Astrocyte (in vitro differentiated cells and primary cell): ENCODE measurements around the gene ZDHHC11. TPM values are rescaled to one million over a fixed set of nuclear protein-coding genes. Genes with fewer than 3 reads are reported as not detected.
"Not testable (repeated sequence)": the region's sequence is repeated elsewhere in the genome, so short reads cannot be mapped to it uniquely, and the experiment has no call there.

Experiments used
- DNase-seq: peaks from one replicate; pipeline ENCODE4 v3.0.0-alpha.2; 2010; ENCODE audit warnings: low read depth
- FAIRE-seq: peaks from 2 replicates; lab custom pipeline; 2011; peaks lifted over from hg19 to GRCh38; lab: Jason Lieb, UNC
- H2AFZ ChIP-seq: 2 replicates; pipeline ENCODE4 v1.6.0; 2012; ENCODE audit warnings: low read depth, low read length, inconsistent platforms
- H3K27ac ChIP-seq: 2 replicates; pipeline ENCODE4 v1.5.1; 2011; ENCODE audit warnings: low read depth, low read length, inconsistent platforms
- H3K27me3 ChIP-seq: 2 replicates; pipeline ENCODE4 v1.6.0; 2011; ENCODE audit warnings: low read length, inconsistent platforms; ENCODE audit not compliant: insufficient read depth
- H3K36me3 ChIP-seq: 2 replicates; pipeline ENCODE4 v1.5.1; 2011; ENCODE audit warnings: low read length, inconsistent platforms; ENCODE audit not compliant: insufficient read depth
- H3K4me1 ChIP-seq: 2 replicates; pipeline ENCODE4 v1.5.1; 2011; ENCODE audit warnings: low read length, inconsistent platforms; ENCODE audit not compliant: insufficient read depth
- H3K4me2 ChIP-seq: 2 replicates; pipeline ENCODE4 v1.6.0; 2012; ENCODE audit warnings: low read length, inconsistent platforms
- H3K4me3 ChIP-seq: 2 replicates; pipeline ENCODE4 v1.5.1; 2011; ENCODE audit warnings: low read depth, mild to moderate bottlenecking, low read length, inconsistent platforms; ENCODE audit not compliant: insufficient read depth
- H3K79me2 ChIP-seq: 2 replicates; pipeline ENCODE4 v1.6.0; 2012; ENCODE audit warnings: mild to moderate bottlenecking, low read length, inconsistent platforms; ENCODE audit not compliant: insufficient read depth
- H3K9ac ChIP-seq: 2 replicates; pipeline ENCODE4 v1.6.0; 2012; ENCODE audit warnings: mild to moderate bottlenecking, low read length, inconsistent platforms
- H3K9me3 ChIP-seq: 2 replicates; pipeline ENCODE4 v1.5.1; 2012; ENCODE audit warnings: low read depth, mild to moderate bottlenecking, low read length, inconsistent platforms; ENCODE audit not compliant: insufficient read depth
- H4K20me1 ChIP-seq: 2 replicates; pipeline ENCODE4 v1.6.0; 2012; ENCODE audit warnings: low read length, inconsistent platforms; ENCODE audit not compliant: insufficient read depth
- H3K27ac Mint-ChIP-seq: one replicate; pipeline ENCODE4 v1.8.0; 2021; ENCODE audit warnings: mild to moderate bottlenecking, mixed read lengths; ENCODE audit not compliant: unreplicated experiment
- H3K27me3 Mint-ChIP-seq: one replicate; pipeline ENCODE4 v1.8.0; 2021; ENCODE audit warnings: low read depth, mixed read lengths; ENCODE audit not compliant: unreplicated experiment
- H3K36me3 Mint-ChIP-seq: one replicate; pipeline ENCODE4 v1.8.0; 2021; ENCODE audit warnings: low read depth, mixed read lengths; ENCODE audit not compliant: unreplicated experiment
- H3K4me1 Mint-ChIP-seq: one replicate; pipeline ENCODE4 v1.8.0; 2021; ENCODE audit warnings: low read depth, mixed read lengths; ENCODE audit not compliant: unreplicated experiment
- H3K4me3 Mint-ChIP-seq: one replicate; pipeline ENCODE4 v1.8.0; 2021; ENCODE audit warnings: mild to moderate bottlenecking, moderate library complexity, mixed read lengths; ENCODE audit not compliant: unreplicated experiment
- H3K9me3 Mint-ChIP-seq: one replicate; pipeline ENCODE4 v1.8.0; 2021; ENCODE audit warnings: mild to moderate bottlenecking, mixed read lengths; ENCODE audit not compliant: unreplicated experiment
- CTCF ChIP-seq: IDR thresholded peaks from 2 replicates; pipeline ENCODE4 v1.5.1; 2011; ENCODE audit warnings: low read depth, mild to moderate bottlenecking, inconsistent platforms, low read length, moderate library complexity; ENCODE audit not compliant: insufficient read depth
- EZH2 ChIP-seq: IDR thresholded peaks from 2 replicates; pipeline ENCODE4 v1.6.1; 2012; ENCODE audit warnings: mild to moderate bottlenecking, low read length, inconsistent platforms; ENCODE audit not compliant: insufficient read depth
- total RNA-seq: library from RNA; stranded (reverse); gene quantifications from 2 replicates; pipeline ENCODE4 v1.2.1, GENCODE V29; 2021

ZDHHC11 gene
- total RNA-seq, 1 donor from 2014 or later: 15.9 TPM

GRCh38 chr5:770585-770984 lies 80.2 kb downstream of the ZDHHC11 start:
- not testable (repeated sequence) for H3K9me3 ChIP-seq, H3K4me2 ChIP-seq, H4K20me1 ChIP-seq, H3K4me1 ChIP-seq, H3K36me3 Mint-ChIP-seq, H3K27ac Mint-ChIP-seq, H2AFZ ChIP-seq, FAIRE-seq, H3K4me3 Mint-ChIP-seq, H3K4me3 ChIP-seq, H3K4me1 Mint-ChIP-seq, DNase-seq, H3K36me3 ChIP-seq, H3K27me3 ChIP-seq, H3K79me2 ChIP-seq, H3K27ac ChIP-seq, H3K9ac ChIP-seq, H3K9me3 Mint-ChIP-seq
- peaks cover 21% of the 10 kb centered on the region for H3K27me3 Mint-ChIP-seq

DNA sequence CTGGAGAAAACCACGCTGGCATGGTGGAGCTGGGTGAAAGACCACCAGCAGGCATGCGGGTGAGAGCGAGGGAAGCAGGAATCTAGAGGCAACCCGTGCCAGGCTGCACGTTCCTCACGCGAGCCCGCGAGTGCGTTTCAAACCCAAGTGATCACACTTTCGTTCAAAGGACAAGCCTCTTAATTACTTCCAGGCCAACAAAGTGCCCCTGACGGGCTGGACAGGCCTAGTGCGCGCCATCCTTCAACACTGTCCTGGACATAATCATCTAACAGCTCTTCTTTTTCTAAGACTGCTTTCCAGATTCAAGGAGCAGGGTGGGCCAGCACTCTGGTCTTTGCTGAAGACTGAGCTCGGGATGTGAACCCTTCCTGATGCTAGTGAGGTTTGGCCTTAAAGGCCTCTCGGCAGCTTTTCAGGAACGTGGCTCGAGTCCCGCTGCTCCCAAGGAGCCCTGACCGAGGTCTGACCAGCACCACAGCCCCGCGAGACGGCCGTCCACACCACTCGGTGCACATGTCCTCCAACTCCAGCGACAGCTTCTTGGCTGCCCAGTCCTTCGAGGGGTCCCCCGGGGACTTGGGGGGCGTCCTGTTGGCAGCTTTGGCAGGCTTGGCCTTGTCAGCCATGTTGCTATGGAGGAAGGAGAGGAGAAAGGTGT lies 81.2 kb downstream of the ZDHHC11 start:
- not testable (repeated sequence) for H4K20me1 ChIP-seq, H3K4me1 ChIP-seq, H3K27me3 ChIP-seq, FAIRE-seq, H3K36me3 Mint-ChIP-seq, H3K9me3 Mint-ChIP-seq, H3K4me2 ChIP-seq, H3K4me3 ChIP-seq, H2AFZ ChIP-seq, H3K27ac ChIP-seq, H3K27ac Mint-ChIP-seq, H3K4me3 Mint-ChIP-seq, H3K36me3 ChIP-seq, H3K4me1 Mint-ChIP-seq, H3K9ac ChIP-seq, H3K79me2 ChIP-seq, DNase-seq, H3K9me3 ChIP-seq
- H3K27me3 Mint-ChIP-seq: peaks cover 21% of the 10 kb centered on the region

DNA sequence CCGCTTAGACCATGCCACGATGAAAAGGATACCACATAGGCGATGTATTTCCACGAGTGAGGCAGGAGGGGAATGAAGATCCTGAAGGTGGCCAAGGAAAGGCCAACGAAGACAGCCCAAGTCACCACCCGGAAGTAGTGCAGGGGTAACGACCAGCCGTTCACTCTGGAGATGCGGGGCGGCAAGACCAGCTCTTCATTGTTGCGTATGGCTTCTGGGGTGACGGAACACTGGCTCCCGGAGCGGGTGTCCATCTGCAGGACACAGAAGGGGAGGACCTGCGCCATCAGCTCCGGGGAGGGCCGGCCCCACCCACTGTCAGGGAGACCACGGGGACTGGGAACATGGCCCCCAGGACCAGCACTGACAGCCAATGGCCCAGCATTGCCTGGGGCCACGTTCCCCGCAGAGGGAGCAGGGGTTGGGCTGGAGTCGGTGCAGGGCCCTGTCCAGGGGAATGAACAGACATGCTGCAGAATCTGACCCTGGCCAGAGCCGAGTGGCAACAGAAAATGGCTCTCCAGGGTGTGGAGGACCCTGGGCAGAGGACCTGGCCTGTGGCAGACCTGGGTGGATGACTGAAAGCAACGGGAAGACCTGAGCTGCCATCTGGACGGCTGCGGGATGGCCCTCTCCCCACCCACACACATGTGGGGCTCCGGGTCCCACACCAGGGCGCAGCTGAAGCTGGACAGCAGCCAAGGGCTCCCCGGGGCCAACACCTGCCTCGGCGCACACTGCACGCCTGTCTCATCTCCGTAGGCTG lies 83.9 kb downstream of the ZDHHC11 start:
- Histone ChIP-seq H2AFZ (no peak overlapping the region), H3K36me3 (no peaks in the 10 kb centered on the region), H4K20me1 (no peaks in the 10 kb centered on the region), H3K4me3 (no peak overlapping the region), H3K4me2 (no peak overlapping the region), H3K9me3 (no peaks in the 10 kb centered on the region), H3K4me1 (no peaks in the 10 kb centered on the region), H3K9ac (no peak overlapping the region), H3K27me3 (no peaks in the 10 kb centered on the region), H3K27ac (no peak overlapping the region), H3K79me2 (no peaks in the 10 kb centered on the region)
- Mint-ChIP-seq H3K9me3 (peaks cover 10% of the 10 kb centered on the region), H3K27ac (no peak overlapping the region), H3K36me3 (peaks cover 7% of the 10 kb centered on the region), H3K4me1 (no peaks in the 10 kb centered on the region), H3K4me3 (no peak overlapping the region), H3K27me3 (peaks cover 22% of the 10 kb centered on the region)
- no peak for DNase-seq
- TF ChIP-seq CTCF (no peak), EZH2 (no peak)
- no peak for FAIRE-seq
